ENCODE data around the gene SH3GL2.

DNA sequence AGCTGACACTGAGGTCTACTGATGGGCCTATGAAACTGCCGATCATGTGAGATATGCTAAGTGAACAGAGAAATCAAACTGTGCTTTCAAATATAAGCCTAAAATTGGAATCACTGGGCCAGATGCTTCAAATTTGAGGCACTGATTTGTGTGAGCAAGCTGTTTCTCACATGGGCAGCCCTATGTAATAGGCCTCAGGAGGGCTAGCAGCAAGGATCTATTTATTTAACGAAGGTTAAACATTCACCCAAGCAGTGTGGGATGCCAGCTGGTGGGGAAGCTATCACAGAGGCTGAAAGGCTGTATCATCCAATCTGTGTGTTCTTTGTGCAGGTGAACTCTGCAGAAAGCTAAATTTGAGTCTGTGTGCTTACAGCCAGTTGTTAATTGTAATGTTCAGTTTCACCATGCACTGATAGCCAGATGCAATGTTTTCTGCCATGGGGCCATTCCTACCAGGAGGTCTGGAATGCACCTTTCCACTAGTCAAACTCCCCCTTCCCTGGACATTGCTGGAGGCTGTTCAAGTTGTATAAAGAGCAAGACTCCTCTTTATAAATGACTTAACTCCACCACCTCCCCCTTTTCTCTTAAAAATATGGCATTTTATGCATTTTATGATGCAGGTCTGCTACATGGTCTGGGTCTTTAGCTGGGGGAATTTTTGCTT is 228.9 kb downstream of the SH3GL2 start:
- TF ChIP-seq ARNTL (CRISPR knock-in tag; IDR thresholded peaks at IDR 0.05; ENCODE audit: borderline replicate concordance, low read depth) (no peak), CSDC2 (CRISPR knock-in tag; IDR thresholded peaks at IDR 0.05) (no peak), RARB (CRISPR knock-in tag; IDR thresholded peaks at IDR 0.05) (no peak), ZC3H10 (CRISPR knock-in tag; IDR thresholded peaks at IDR 0.05) (no peak), GLIS3 (CRISPR knock-in tag; IDR thresholded peaks at IDR 0.05) (no peak)
- TF ChIP-seq, protein P1, sequence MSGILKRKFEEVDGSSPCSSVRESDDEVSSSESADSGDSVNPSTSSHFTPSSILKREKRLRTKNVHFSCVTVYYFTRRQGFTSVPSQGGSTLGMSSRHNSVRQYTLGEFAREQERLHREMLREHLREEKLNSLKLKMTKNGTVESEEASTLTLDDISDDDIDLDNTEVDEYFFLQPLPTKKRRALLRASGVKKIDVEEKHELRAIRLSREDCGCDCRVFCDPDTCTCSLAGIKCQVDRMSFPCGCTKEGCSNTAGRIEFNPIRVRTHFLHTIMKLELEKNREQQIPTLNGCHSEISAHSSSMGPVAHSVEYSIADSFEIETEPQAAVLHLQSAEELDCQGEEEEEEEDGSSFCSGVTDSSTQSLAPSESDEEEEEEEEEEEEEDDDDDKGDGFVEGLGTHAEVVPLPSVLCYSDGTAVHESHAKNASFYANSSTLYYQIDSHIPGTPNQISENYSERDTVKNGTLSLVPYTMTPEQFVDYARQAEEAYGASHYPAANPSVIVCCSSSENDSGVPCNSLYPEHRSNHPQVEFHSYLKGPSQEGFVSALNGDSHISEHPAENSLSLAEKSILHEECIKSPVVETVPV (CRISPR knock-in tag; IDR thresholded peaks at IDR 0.05), result no peak
- TF ChIP-seq, protein P2, sequence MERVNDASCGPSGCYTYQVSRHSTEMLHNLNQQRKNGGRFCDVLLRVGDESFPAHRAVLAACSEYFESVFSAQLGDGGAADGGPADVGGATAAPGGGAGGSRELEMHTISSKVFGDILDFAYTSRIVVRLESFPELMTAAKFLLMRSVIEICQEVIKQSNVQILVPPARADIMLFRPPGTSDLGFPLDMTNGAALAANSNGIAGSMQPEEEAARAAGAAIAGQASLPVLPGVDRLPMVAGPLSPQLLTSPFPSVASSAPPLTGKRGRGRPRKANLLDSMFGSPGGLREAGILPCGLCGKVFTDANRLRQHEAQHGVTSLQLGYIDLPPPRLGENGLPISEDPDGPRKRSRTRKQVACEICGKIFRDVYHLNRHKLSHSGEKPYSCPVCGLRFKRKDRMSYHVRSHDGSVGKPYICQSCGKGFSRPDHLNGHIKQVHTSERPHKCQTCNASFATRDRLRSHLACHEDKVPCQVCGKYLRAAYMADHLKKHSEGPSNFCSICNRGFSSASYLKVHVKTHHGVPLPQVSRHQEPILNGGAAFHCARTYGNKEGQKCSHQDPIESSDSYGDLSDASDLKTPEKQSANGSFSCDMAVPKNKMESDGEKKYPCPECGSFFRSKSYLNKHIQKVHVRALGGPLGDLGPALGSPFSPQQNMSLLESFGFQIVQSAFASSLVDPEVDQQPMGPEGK (CRISPR knock-in tag; IDR thresholded peaks at IDR 0.05; ENCODE audit: borderline replicate concordance), result no peak
